Thyroid gland (tissue), 4 donors: Measurements from ENCODE around the gene JAKMIP1.

ENCODE experiments used
- POLR2A ChIP-seq, 2 donors: fragments of 450-650 bp; IDR thresholded peaks; one replicate each; pipeline ENCODE4 v1.6.1; 2017; ENCODE audit warnings: antibody characterized with exemption in 2 of 2, mild to moderate bottlenecking in 2 of 2, moderate library complexity in 1 of 2
- TF ChIP-seq, protein P1 (sequence below), 6 experiments: fragments of 200-600 bp in 3 of 6; fragments of 450-650 bp in 3 of 6; sonication (generic) in 3 of 6; IDR thresholded peaks; one replicate each; pipeline ENCODE4 v1.5.1; 2016 to 2019; ENCODE audit warnings: antibody characterized with exemption in 6 of 6, mild to moderate bottlenecking in 2 of 6, inconsistent platforms in 1 of 6, moderate library complexity in 1 of 6

DNA sequence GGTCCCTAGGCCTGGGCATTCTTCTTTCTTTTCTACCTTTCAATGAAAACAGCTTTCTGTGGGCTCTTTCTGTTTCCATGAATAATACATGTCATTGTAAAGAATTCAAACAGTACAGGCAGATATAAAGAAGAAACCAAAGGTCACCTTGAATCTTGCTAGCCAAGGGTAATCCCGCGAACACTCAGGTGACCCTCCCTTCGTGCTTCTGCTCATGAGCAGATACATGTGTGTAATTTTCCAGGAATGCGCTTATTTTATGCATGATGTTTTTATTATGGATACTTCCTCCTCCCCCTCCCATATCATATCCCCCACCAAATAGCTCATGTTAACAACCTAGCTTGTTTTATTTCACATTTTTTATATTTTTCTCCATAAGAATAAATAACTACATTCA, 9.6 kb upstream of the JAKMIP1 start:
- TF ChIP-seq POLR2A (IDR thresholded peaks at IDR 0.05), result no peak
- TF ChIP-seq, protein P1, sequence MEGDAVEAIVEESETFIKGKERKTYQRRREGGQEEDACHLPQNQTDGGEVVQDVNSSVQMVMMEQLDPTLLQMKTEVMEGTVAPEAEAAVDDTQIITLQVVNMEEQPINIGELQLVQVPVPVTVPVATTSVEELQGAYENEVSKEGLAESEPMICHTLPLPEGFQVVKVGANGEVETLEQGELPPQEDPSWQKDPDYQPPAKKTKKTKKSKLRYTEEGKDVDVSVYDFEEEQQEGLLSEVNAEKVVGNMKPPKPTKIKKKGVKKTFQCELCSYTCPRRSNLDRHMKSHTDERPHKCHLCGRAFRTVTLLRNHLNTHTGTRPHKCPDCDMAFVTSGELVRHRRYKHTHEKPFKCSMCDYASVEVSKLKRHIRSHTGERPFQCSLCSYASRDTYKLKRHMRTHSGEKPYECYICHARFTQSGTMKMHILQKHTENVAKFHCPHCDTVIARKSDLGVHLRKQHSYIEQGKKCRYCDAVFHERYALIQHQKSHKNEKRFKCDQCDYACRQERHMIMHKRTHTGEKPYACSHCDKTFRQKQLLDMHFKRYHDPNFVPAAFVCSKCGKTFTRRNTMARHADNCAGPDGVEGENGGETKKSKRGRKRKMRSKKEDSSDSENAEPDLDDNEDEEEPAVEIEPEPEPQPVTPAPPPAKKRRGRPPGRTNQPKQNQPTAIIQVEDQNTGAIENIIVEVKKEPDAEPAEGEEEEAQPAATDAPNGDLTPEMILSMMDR (IDR thresholded peaks at IDR 0.05), result no peak
